ENCODE data around the gene CMIP. TPM values are rescaled to one million over a fixed set of nuclear protein-coding genes. Genes with fewer than 3 reads are reported as not detected.

CMIP gene
- polyA plus RNA-seq (2013) = 23.1 TPM

DNA sequence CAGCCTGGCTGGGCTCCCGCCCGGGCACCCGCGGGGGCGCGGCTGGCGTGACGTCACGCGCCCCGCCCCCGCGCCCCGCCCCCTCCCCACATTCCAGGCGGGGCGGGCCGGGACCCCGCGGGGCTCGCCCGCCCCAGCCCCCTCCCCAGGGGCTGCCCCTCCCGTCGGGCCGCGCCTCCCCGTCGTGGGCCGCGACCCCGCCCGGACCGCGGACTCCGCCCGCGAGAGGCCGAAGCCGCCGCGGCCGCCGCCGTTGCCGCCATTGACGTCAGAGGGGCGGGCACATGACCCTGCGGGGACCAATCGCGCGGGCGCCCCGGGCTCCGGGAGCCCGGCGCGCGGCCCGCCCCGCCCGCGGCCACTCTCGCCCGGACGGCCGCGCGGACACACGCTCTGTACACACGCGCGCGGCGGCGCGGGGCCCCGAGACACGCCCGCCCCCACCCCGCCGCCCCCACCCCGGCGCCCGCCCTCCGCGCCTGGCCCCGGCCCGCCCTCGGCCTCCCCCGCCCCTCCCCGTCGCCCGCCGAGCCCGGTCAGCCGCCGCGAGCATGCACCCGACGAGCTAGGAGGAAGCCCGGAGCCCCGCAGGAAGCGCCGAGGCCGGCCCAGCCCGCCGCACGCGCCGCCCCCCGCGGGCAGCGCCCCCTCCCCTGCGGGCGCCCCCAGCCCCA lies at the start of gene CMIP:
Gene CMIP, plus strand, starts transcription at position 361 of the 674 bp plus-strand sequence.
- H3K36me3 ChIP-seq (ENCODE audit: control insufficient read depth in 4 of 4, insufficient read depth in 4 of 4, low read length in 3 of 4) = no peaks in the 10 kb centered on the region
- ChIA-PET POLR2A (interaction anchor here (0.5 kb wide), 1 partner anchor 14 kb away, joined by 5 read pairs; no protein-coding TSS in a partner anchor), CTCF (interaction anchor here (0.9 kb wide), 1 partner anchor 52 kb away, joined by 3 read pairs; no protein-coding TSS in a partner anchor)
- peaks cover 0 to 2% (median 0%) of the 10 kb centered on the region in 5 experiments for H3K27me3 ChIP-seq (replicated peaks in 2 of 5; ENCODE audit: control insufficient read depth in 4 of 5, insufficient read depth in 5 of 5, low read length in 4 of 5)
- H3K27ac ChIP-seq (ENCODE audit: insufficient read depth in 1 of 2, low read depth in 1 of 2, low read length in 2 of 2, poor library complexity in 1 of 2, severe bottlenecking in 2 of 2) = peak within 1 kb of the TSS; percentile 53 to 83
- 0% methylated on average over 42 of the region's 114 CpGs for WGBS (ENCODE audit: insufficient coverage)
- peak within 1 kb of the TSS; percentile 78 to 92 (median 81) for H3K4me3 ChIP-seq (ENCODE audit: control insufficient read depth in 1 of 7, extremely low read depth in 1 of 7, insufficient read depth in 4 of 7, low read depth in 2 of 7, low read length in 6 of 7)
- DNase-seq = peak; percentile 73 to 83 (median 81)
- H3K9me3 ChIP-seq (ENCODE audit: control extremely low read depth in 1 of 5, control insufficient read depth in 4 of 5, insufficient read depth in 2 of 5, low read depth in 1 of 5, low read length in 4 of 5) = no peaks in the 10 kb centered on the region
- peaks cover 0 to 43% (median 36%) of the 10 kb centered on the region in 4 experiments for H3K4me1 ChIP-seq (ENCODE audit: control extremely low read depth in 1 of 4, control insufficient read depth in 4 of 4, insufficient read depth in 4 of 4, low read length in 3 of 4)

DNA sequence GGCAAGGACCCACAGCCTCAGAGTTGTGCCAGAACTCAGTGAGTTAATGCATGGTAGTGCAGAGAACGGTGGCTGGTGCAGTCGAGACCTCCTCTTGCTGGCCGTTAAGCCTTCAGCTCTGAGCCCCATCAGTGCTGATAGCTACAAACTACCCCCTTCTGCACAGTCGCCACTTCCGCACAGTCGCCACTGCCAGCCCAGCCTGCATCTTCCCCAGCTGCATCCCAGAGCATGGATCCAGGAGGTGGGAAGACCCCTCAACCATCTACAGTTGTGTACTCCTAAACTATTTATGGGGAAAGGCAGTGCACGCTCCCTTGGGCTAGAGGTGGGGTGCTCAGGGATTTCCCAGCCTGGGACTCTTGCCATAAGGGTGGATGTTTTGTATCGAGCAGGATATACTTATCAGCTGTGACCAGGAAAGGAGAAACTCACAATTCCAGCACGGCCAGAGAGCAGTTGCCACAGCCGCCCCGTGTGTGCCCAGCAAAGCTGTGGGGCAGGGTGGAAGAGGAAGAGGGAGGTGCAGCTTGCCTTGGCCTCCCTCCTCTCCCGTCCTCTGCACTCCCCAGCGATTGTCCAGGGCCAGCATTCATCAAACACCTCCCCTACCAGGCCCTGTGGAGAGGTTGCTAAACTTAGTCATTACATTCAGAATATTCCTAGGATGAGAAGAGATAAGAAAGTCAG lies 49.5 kb upstream of the CMIP start:
- peaks cover 0 to 8% (median 0%) of the 10 kb centered on the region in 5 experiments for H3K9me3 ChIP-seq (ENCODE audit: control extremely low read depth in 1 of 5, control insufficient read depth in 4 of 5, insufficient read depth in 2 of 5, low read depth in 1 of 5, low read length in 4 of 5)
- H3K36me3 ChIP-seq (ENCODE audit: control insufficient read depth in 4 of 4, insufficient read depth in 4 of 4, low read length in 3 of 4) = peaks cover 0 to 3% (median under 1%) of the 10 kb centered on the region in 4 experiments
- DNase-seq = no peak
- H3K27me3 ChIP-seq (replicated peaks in 2 of 5; ENCODE audit: control insufficient read depth in 4 of 5, insufficient read depth in 5 of 5, low read length in 4 of 5) = no peaks in the 10 kb centered on the region
- POLR2A ChIA-PET = no interaction called here
- WGBS (ENCODE audit: insufficient coverage) = 77% methylated on average over 8 of the region's 13 CpGs
- H3K4me1 ChIP-seq (ENCODE audit: control extremely low read depth in 1 of 4, control insufficient read depth in 4 of 4, insufficient read depth in 4 of 4, low read length in 3 of 4) = peaks cover 0 to 8% (median 7%) of the 10 kb centered on the region in 4 experiments
- no peak overlapping the region for H3K4me3 ChIP-seq (ENCODE audit: control insufficient read depth in 1 of 7, extremely low read depth in 1 of 7, insufficient read depth in 4 of 7, low read depth in 2 of 7, low read length in 6 of 7)
- CTCF ChIA-PET = interaction anchor here (0.6 to 1.7 kb wide), 4 partner anchors 12 to 491 kb away, joined by 3 to 4 read pairs (median 3); no protein-coding TSS in a partner anchor
- no peak overlapping the region for H3K27ac ChIP-seq (ENCODE audit: insufficient read depth in 1 of 2, low read depth in 1 of 2, low read length in 2 of 2, poor library complexity in 1 of 2, severe bottlenecking in 2 of 2)

DNA sequence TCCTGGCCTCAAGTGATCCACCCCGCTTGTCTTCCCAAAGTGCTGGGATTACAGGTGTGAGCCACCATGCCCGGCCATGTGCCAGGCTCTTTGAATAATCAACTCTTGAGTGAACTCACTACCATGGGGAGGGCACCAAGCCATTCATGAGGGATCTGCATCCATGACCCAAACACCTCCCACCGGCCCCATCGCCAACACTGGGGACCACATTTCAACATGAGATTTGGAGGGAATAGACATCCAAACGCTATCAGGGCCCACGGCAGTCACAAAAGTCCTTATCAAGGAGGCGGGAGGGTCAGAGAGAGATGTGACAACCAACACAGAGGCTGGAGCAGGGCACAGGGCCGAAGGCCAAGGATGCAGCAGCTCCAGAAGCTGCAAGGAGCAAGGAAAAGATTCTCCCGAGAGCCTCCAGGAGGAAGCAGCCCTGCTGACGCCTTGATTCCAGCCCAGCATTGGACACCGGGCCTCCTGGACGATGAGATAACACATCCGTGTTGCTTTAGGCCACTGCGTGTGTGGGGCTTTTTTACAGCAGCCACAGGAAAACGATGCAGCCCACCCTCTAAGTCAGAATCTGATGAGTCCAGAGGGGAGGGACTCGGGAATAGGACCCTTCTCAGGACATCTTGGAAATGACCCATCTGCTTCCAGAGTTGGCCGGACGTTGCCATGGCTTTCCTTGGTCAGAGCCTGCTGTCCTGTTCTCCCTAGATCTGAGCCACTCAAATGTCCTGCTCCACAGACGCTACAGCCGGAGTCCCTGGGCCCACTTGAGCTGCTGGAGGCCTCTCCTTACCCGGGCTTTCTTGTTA lies 47.3 kb upstream of the CMIP start:
- peaks cover 0 to 8% (median 7%) of the 10 kb centered on the region in 4 experiments for H3K4me1 ChIP-seq (ENCODE audit: control extremely low read depth in 1 of 4, control insufficient read depth in 4 of 4, insufficient read depth in 4 of 4, low read length in 3 of 4)
- no peaks in the 10 kb centered on the region for H3K27me3 ChIP-seq (replicated peaks in 2 of 5; ENCODE audit: control insufficient read depth in 4 of 5, insufficient read depth in 5 of 5, low read length in 4 of 5)
- 88% methylated on average over 18 of the region's 21 CpGs for WGBS (ENCODE audit: insufficient coverage)
- peaks cover 0 to 8% (median 0%) of the 10 kb centered on the region in 5 experiments for H3K9me3 ChIP-seq (ENCODE audit: control extremely low read depth in 1 of 5, control insufficient read depth in 4 of 5, insufficient read depth in 2 of 5, low read depth in 1 of 5, low read length in 4 of 5)
- no peak for DNase-seq
- H3K36me3 ChIP-seq (ENCODE audit: control insufficient read depth in 4 of 4, insufficient read depth in 4 of 4, low read length in 3 of 4) = no peaks in the 10 kb centered on the region
- ChIA-PET POLR2A (no interaction called here), CTCF (interaction anchor here (0.9 to 1.7 kb wide), 5 partner anchors 32 to 333 kb away, joined by 3 to 4 read pairs (median 3); no protein-coding TSS in a partner anchor)
- no peak overlapping the region for H3K27ac ChIP-seq (ENCODE audit: insufficient read depth in 1 of 2, low read depth in 1 of 2, low read length in 2 of 2, poor library complexity in 1 of 2, severe bottlenecking in 2 of 2)
- no peak overlapping the region for H3K4me3 ChIP-seq (ENCODE audit: control insufficient read depth in 1 of 7, extremely low read depth in 1 of 7, insufficient read depth in 4 of 7, low read depth in 2 of 7, low read length in 6 of 7)

DNA sequence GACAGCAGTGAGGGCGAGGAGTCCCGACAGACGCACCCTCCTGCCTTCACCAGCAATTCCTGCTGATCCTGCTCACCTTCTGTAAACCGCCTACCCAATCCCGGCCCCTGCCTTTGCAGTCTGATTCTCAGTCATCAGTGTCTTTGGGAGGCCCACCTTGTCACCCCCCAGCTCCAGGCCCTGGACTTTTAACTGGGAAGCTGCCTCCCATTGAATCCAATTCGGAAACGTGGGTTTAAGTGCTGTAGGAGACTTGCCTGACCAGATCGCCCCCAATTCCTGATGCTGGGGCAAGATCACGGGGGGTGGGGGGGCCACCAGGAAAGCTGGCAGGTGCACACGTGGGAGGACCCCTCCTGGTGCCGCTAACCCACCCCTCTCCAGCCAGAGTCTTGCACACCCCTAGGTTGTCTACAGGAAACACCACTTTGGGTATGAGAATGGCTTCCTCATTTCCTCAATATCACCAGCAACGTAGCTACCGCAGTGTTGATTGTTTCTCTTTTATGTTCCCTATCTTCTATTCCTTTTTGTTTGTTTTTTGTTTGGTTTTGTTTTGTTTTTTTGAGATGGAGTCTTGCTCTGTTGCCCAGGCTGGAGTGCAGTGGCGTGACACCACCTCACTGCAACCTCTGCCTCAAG lies 46.6 kb upstream of the CMIP start:
- Histone ChIP-seq H3K4me1 (ENCODE audit: control extremely low read depth in 1 of 4, control insufficient read depth in 4 of 4, insufficient read depth in 4 of 4, low read length in 3 of 4) (peaks cover 0 to 8% (median 7%) of the 10 kb centered on the region in 4 experiments), H3K36me3 (ENCODE audit: control insufficient read depth in 4 of 4, insufficient read depth in 4 of 4, low read length in 3 of 4) (no peaks in the 10 kb centered on the region), H3K27ac (ENCODE audit: insufficient read depth in 1 of 2, low read depth in 1 of 2, low read length in 2 of 2, poor library complexity in 1 of 2, severe bottlenecking in 2 of 2) (no peak overlapping the region), H3K4me3 (ENCODE audit: control insufficient read depth in 1 of 7, extremely low read depth in 1 of 7, insufficient read depth in 4 of 7, low read depth in 2 of 7, low read length in 6 of 7) (peak overlapping the region in 2 of 7 experiments; percentile 16 to 19), H3K9me3 (ENCODE audit: control extremely low read depth in 1 of 5, control insufficient read depth in 4 of 5, insufficient read depth in 2 of 5, low read depth in 1 of 5, low read length in 4 of 5) (peaks cover 0 to 8% (median 0%) of the 10 kb centered on the region in 5 experiments), H3K27me3 (replicated peaks in 2 of 5; ENCODE audit: control insufficient read depth in 4 of 5, insufficient read depth in 5 of 5, low read length in 4 of 5) (no peaks in the 10 kb centered on the region)
- 60% methylated on average over 12 of the region's 14 CpGs for WGBS (ENCODE audit: insufficient coverage)
- CTCF ChIA-PET = interaction anchor here (0.9 to 1.5 kb wide), 4 partner anchors 32 to 332 kb away, joined by 3 read pairs; no protein-coding TSS in a partner anchor
- POLR2A ChIA-PET = no interaction called here
- DNase-seq = peak; percentile 25 to 81 (median 76)

DNA sequence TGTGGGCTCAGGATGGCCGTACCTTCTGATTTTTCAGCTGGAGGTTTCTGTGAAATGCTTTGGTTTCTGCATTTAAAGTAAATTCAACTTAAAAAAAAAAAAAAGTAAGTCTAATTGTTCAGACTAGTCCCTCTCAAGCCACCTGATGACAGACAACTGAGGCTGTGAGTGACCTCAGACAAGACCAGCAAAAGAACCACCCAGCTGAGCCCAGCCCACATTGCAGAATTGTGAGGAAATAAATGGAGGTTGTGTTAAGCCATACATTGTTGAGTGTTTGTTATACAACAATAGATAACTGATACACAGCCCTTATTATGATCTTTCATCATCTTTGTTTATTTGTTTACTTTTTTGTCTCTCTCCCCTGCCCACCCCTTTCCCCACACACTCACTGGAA lies 44.7 kb upstream of the CMIP start:
- H3K27ac ChIP-seq (ENCODE audit: insufficient read depth in 1 of 2, low read depth in 1 of 2, low read length in 2 of 2, poor library complexity in 1 of 2, severe bottlenecking in 2 of 2) = no peak overlapping the region
- no peaks in the 10 kb centered on the region for H3K36me3 ChIP-seq (ENCODE audit: control insufficient read depth in 4 of 4, insufficient read depth in 4 of 4, low read length in 3 of 4)
- ChIA-PET POLR2A (interaction anchor here (0.7 kb wide), 1 partner anchor 192 kb away, joined by 3 read pairs; no protein-coding TSS in a partner anchor), CTCF (interaction anchor here (0.7 to 1.6 kb wide), 9 partner anchors 17 to 338 kb away, joined by 3 to 5 read pairs (median 4); no protein-coding TSS in a partner anchor)
- no CpG with 5 or more reads among the region's 1 CpG for WGBS (ENCODE audit: insufficient coverage)
- H3K4me1 ChIP-seq (ENCODE audit: control extremely low read depth in 1 of 4, control insufficient read depth in 4 of 4, insufficient read depth in 4 of 4, low read length in 3 of 4) = peaks cover 0 to 15% (median 11%) of the 10 kb centered on the region in 4 experiments
- no peaks in the 10 kb centered on the region for H3K27me3 ChIP-seq (replicated peaks in 2 of 5; ENCODE audit: control insufficient read depth in 4 of 5, insufficient read depth in 5 of 5, low read length in 4 of 5)
- H3K4me3 ChIP-seq (ENCODE audit: control insufficient read depth in 1 of 7, extremely low read depth in 1 of 7, insufficient read depth in 4 of 7, low read depth in 2 of 7, low read length in 6 of 7) = no peak overlapping the region
- DNase-seq = no peak
- peaks cover 0 to 8% (median 0%) of the 10 kb centered on the region in 5 experiments for H3K9me3 ChIP-seq (ENCODE audit: control extremely low read depth in 1 of 5, control insufficient read depth in 4 of 5, insufficient read depth in 2 of 5, low read depth in 1 of 5, low read length in 4 of 5)

All from common myeloid progenitor, CD34-positive (primary cell).